ENCODE data around the gene SSTR5.

The SSTR5 gene

GRCh38 chr16:1127101-1127500 is 54.6 kb downstream of the SSTR5 start:
- DNase-seq, result no peak

- no peak for DNase-seq
These were observed 55.6 kb downstream of the SSTR5 start for GRCh38 chr16:1127971-1128715.

GRCh38 chr16:1129106-1129960 is 56.8 kb downstream of the SSTR5 start:
- DNase-seq, result no peak

DNA sequence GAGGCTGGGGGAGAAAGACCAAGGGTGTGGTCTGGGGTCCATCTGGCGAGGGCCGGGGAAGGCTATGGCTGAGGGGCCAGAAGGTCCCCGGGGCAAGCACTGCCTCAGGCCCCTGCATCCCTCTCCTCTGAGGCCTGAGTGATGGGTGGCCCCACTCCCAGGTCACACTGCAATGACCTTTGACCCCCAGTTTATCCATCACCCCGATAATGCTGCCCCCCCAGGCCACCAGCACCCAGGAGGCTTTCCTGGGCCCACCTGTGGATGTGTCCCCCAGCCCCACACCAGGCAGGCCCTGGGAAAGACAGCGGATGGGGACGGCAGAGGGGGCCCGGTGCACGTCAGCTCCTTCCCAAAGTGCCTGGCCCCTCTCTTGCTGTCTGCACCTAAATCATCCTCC is 57.8 kb downstream of the SSTR5 start:
- no peak for DNase-seq
